GM12878 (cell line): ENCODE results near the gene EML5.

Experiments
- CHD2 ChIP-seq: IDR thresholded peaks from 2 replicates; pipeline ENCODE4 v1.6.1; 2011; ENCODE audit warnings: low read depth, low read length, improper control_type of control experiment, borderline replicate concordance
- FOS ChIP-seq: IDR thresholded peaks from 3 replicates; pipeline ENCODE4 v1.6.1; 2011; ENCODE audit warnings: borderline replicate concordance; ENCODE audit not compliant: insufficient read length; ENCODE audit errors: extremely low read depth
- MEF2A ChIP-seq: IDR thresholded peaks from 2 replicates; pipeline ENCODE4 v1.6.1; 2011; ENCODE audit warnings: low read depth, mild to moderate bottlenecking, low read length, moderate library complexity; ENCODE audit not compliant: insufficient read depth
- MXI1 ChIP-seq: fragments of 150-350 bp; IDR thresholded peaks from 2 replicates; pipeline ENCODE4 v1.6.1; 2011; ENCODE audit warnings: low read depth, mild to moderate bottlenecking, inconsistent platforms, low read length, improper control_type of control experiment
- POLR2A ChIP-seq: IDR thresholded peaks from 2 replicates; pipeline ENCODE4 v1.6.1; 2011; ENCODE audit warnings: low read depth, mild to moderate bottlenecking, low read length
- RAD51 ChIP-seq: fragments of 450-650 bp; IDR thresholded peaks from 2 replicates; pipeline ENCODE4 v1.6.1; 2016; ENCODE audit warnings: moderate library complexity, mild to moderate bottlenecking, inconsistent platforms
- ZNF384 ChIP-seq: IDR thresholded peaks from 2 replicates; pipeline ENCODE4 v1.6.1; 2012; ENCODE audit warnings: low read depth, mild to moderate bottlenecking, low read length, improper control_type of control experiment, borderline replicate concordance
- ZSCAN29 ChIP-seq: fragments of 450-650 bp; IDR thresholded peaks from 2 replicates; pipeline ENCODE4 v1.6.1; 2017; ENCODE audit warnings: mild to moderate bottlenecking, moderate library complexity
- TF ChIP-seq, protein P1 (sequence below): IDR thresholded peaks from 2 replicates; pipeline ENCODE4 v1.6.1; 2011; ENCODE audit warnings: borderline replicate concordance, low read depth, mild to moderate bottlenecking, moderate library complexity, mixed read lengths, low read length; ENCODE audit not compliant: insufficient read depth; ENCODE audit errors: extremely low read length
- TF ChIP-seq, protein P2 (sequence below), 3 experiments: IDR thresholded peaks in 2 of 3; conservative IDR thresholded peaks in 1 of 3; 2 replicates each; pipeline ENCODE4 v1.5.1; 2011; ENCODE audit warnings: low read depth in 3 of 3, low read length in 3 of 3, mild to moderate bottlenecking in 3 of 3, control low read depth in 2 of 3, moderate library complexity in 2 of 3, inconsistent platforms in 1 of 3, mixed read lengths in 1 of 3; ENCODE audit not compliant: control insufficient read depth in 2 of 3, insufficient read depth in 1 of 3; ENCODE audit errors: extremely low read depth in 1 of 3
- TF ChIP-seq, protein P3 (sequence below): fragments of 450-650 bp; conservative IDR thresholded peaks from 2 replicates; pipeline ENCODE4 v1.6.1; 2017; ENCODE audit warnings: mild to moderate bottlenecking, moderate library complexity
- TF ChIP-seq, protein P4 (sequence below): IDR thresholded peaks from 2 replicates; pipeline ENCODE4 v1.6.1; 2012; ENCODE audit warnings: low read length, inconsistent platforms
- TF ChIP-seq, protein P5 (sequence below): fragments of 450-650 bp; IDR thresholded peaks from 2 replicates; pipeline ENCODE4 v1.6.1; 2016; ENCODE audit warnings: mild to moderate bottlenecking, moderate library complexity, borderline replicate concordance
- TF ChIP-seq, protein P6 (sequence below): fragments of 450-650 bp; IDR thresholded peaks from 2 replicates; pipeline ENCODE4 v1.6.1; 2016; ENCODE audit warnings: mild to moderate bottlenecking

DNA sequence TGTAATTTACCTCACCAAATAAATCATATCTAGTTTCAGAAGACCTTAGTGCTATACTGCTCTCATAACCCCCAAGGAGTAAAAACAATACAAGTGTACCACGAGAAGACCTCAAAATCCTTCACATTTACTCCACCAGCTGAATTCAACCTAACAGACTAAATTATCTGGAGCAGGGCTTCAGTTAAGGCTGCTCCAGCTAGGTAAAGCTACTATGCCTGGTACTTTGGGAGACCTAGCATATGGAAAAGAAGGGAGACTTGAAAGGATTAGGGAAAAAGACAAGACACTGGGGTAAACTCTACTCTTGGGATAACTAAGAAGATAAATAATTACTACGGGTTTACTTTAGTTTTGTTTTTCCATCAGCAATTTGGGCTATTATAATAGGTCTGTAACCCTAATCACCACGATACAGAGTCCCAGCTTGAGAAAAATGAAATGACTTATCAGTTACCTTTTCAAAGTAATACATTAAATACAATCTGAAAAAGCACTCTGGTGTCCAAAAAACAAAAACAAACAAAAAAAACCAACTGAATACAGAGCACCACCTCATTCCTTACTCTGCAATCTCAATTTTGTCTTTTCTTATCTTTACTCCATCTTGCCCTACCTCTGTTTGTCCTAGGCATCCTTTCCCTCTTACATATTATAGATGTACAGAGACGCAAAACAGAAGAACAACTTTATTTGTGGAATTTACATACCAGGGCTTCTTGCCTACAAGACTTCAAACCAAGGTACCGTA, 2.1 kb downstream of the EML5 start:
- TF ChIP-seq, protein P1, sequence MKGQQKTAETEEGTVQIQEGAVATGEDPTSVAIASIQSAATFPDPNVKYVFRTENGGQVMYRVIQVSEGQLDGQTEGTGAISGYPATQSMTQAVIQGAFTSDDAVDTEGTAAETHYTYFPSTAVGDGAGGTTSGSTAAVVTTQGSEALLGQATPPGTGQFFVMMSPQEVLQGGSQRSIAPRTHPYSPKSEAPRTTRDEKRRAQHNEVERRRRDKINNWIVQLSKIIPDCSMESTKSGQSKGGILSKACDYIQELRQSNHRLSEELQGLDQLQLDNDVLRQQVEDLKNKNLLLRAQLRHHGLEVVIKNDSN = no peak
- TF ChIP-seq CHD2 = no peak
- no peak for TF ChIP-seq FOS
- TF ChIP-seq, protein P2, sequence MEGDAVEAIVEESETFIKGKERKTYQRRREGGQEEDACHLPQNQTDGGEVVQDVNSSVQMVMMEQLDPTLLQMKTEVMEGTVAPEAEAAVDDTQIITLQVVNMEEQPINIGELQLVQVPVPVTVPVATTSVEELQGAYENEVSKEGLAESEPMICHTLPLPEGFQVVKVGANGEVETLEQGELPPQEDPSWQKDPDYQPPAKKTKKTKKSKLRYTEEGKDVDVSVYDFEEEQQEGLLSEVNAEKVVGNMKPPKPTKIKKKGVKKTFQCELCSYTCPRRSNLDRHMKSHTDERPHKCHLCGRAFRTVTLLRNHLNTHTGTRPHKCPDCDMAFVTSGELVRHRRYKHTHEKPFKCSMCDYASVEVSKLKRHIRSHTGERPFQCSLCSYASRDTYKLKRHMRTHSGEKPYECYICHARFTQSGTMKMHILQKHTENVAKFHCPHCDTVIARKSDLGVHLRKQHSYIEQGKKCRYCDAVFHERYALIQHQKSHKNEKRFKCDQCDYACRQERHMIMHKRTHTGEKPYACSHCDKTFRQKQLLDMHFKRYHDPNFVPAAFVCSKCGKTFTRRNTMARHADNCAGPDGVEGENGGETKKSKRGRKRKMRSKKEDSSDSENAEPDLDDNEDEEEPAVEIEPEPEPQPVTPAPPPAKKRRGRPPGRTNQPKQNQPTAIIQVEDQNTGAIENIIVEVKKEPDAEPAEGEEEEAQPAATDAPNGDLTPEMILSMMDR (IDR thresholded peaks at IDR 0.05 in 2 of 3, conservative IDR thresholded peaks at IDR 0.05 in 1 of 3; ENCODE audit: control insufficient read depth in 2 of 3, extremely low read depth in 1 of 3, insufficient read depth in 1 of 3, low read depth in 3 of 3, low read length in 3 of 3) = no peak
- TF ChIP-seq POLR2A = no peak
- TF ChIP-seq, protein P3, sequence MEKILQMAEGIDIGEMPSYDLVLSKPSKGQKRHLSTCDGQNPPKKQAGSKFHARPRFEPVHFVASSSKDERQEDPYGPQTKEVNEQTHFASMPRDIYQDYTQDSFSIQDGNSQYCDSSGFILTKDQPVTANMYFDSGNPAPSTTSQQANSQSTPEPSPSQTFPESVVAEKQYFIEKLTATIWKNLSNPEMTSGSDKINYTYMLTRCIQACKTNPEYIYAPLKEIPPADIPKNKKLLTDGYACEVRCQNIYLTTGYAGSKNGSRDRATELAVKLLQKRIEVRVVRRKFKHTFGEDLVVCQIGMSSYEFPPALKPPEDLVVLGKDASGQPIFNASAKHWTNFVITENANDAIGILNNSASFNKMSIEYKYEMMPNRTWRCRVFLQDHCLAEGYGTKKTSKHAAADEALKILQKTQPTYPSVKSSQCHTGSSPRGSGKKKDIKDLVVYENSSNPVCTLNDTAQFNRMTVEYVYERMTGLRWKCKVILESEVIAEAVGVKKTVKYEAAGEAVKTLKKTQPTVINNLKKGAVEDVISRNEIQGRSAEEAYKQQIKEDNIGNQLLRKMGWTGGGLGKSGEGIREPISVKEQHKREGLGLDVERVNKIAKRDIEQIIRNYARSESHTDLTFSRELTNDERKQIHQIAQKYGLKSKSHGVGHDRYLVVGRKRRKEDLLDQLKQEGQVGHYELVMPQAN = no peak
- TF ChIP-seq, protein P4, sequence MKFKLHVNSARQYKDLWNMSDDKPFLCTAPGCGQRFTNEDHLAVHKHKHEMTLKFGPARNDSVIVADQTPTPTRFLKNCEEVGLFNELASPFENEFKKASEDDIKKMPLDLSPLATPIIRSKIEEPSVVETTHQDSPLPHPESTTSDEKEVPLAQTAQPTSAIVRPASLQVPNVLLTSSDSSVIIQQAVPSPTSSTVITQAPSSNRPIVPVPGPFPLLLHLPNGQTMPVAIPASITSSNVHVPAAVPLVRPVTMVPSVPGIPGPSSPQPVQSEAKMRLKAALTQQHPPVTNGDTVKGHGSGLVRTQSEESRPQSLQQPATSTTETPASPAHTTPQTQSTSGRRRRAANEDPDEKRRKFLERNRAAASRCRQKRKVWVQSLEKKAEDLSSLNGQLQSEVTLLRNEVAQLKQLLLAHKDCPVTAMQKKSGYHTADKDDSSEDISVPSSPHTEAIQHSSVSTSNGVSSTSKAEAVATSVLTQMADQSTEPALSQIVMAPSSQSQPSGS = no peak
- TF ChIP-seq ZSCAN29 = no peak
- no peak for TF ChIP-seq MXI1
- TF ChIP-seq, protein P5, sequence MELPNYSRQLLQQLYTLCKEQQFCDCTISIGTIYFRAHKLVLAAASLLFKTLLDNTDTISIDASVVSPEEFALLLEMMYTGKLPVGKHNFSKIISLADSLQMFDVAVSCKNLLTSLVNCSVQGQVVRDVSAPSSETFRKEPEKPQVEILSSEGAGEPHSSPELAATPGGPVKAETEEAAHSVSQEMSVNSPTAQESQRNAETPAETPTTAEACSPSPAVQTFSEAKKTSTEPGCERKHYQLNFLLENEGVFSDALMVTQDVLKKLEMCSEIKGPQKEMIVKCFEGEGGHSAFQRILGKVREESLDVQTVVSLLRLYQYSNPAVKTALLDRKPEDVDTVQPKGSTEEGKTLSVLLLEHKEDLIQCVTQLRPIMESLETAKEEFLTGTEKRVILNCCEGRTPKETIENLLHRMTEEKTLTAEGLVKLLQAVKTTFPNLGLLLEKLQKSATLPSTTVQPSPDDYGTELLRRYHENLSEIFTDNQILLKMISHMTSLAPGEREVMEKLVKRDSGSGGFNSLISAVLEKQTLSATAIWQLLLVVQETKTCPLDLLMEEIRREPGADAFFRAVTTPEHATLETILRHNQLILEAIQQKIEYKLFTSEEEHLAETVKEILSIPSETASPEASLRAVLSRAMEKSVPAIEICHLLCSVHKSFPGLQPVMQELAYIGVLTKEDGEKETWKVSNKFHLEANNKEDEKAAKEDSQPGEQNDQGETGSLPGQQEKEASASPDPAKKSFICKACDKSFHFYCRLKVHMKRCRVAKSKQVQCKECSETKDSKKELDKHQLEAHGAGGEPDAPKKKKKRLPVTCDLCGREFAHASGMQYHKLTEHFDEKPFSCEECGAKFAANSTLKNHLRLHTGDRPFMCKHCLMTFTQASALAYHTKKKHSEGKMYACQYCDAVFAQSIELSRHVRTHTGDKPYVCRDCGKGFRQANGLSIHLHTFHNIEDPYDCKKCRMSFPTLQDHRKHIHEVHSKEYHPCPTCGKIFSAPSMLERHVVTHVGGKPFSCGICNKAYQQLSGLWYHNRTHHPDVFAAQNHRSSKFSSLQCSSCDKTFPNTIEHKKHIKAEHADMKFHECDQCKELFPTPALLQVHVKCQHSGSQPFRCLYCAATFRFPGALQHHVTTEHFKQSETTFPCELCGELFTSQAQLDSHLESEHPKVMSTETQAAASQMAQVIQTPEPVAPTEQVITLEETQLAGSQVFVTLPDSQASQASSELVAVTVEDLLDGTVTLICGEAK = no peak
- no peak for TF ChIP-seq MEF2A
- TF ChIP-seq ZNF384 = no peak
- no peak for TF ChIP-seq RAD51
- TF ChIP-seq, protein P6, sequence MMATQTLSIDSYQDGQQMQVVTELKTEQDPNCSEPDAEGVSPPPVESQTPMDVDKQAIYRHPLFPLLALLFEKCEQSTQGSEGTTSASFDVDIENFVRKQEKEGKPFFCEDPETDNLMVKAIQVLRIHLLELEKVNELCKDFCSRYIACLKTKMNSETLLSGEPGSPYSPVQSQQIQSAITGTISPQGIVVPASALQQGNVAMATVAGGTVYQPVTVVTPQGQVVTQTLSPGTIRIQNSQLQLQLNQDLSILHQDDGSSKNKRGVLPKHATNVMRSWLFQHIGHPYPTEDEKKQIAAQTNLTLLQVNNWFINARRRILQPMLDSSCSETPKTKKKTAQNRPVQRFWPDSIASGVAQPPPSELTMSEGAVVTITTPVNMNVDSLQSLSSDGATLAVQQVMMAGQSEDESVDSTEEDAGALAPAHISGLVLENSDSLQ = no peak
